HepG2 (cell line): ENCODE measurements around the gene RBM12. TPM values are rescaled to one million over a fixed set of nuclear protein-coding genes. Genes with fewer than 3 reads are reported as not detected.

Source experiments
- FOXP1 ChIP-seq, 2 experiments: fragments of 450-650 bp in 1 of 2; IDR thresholded peaks; 2 replicates each; pipeline ENCODE4 v1.6.1; 2017 to 2018; ENCODE audit warnings: antibody characterized with exemption in 1 of 2
- IRX3 ChIP-seq: sonication (generic); formaldehyde crosslinking; IDR thresholded peaks from 2 replicates; pipeline ENCODE4 v1.8.1; 2023; ENCODE audit warnings: mild to moderate bottlenecking, low read depth, missing genetic modification reagents, borderline replicate concordance
- KMT2B ChIP-seq: IDR thresholded peaks from 2 replicates; pipeline ENCODE4 v1.6.1; 2016; ENCODE audit warnings: missing genetic modification reagents, missing compliant biosample characterization
- MEF2D ChIP-seq: sonication (generic); formaldehyde crosslinking; IDR thresholded peaks from 2 replicates; pipeline ENCODE4 v1.5.1; 2020; ENCODE audit warnings: mild to moderate bottlenecking, missing genetic modification reagents
- MXI1 ChIP-seq: IDR thresholded peaks from 3 replicates; pipeline ENCODE4 v1.6.1; 2012; ENCODE audit warnings: low read depth, low read length, inconsistent platforms, borderline replicate concordance
- POLR2G ChIP-seq: fragments of 200-400 bp; formaldehyde crosslinking; IDR thresholded peaks from 2 replicates; pipeline ENCODE4 v1.6.1; 2018; ENCODE audit warnings: mild to moderate bottlenecking, low read depth, low read length, moderate library complexity
- PRPF4 ChIP-seq: fragments of 200-400 bp; formaldehyde crosslinking; IDR thresholded peaks from 2 replicates; pipeline ENCODE4 v1.6.1; 2016; ENCODE audit warnings: low read length, low read depth; ENCODE audit not compliant: poor library complexity, severe bottlenecking
- PTBP1 ChIP-seq: fragments of 200-400 bp; formaldehyde crosslinking; IDR thresholded peaks from 2 replicates; pipeline ENCODE4 v1.6.1; 2018; ENCODE audit warnings: low read length, low read depth; ENCODE audit not compliant: poor library complexity, severe bottlenecking
- RCOR2 ChIP-seq: IDR thresholded peaks from 2 replicates; pipeline ENCODE4 v1.6.1; 2016; ENCODE audit warnings: missing biosample characterization, missing genetic modification reagents
- SRSF1 ChIP-seq: fragments of 200-400 bp; formaldehyde crosslinking; optimal IDR thresholded peaks from 2 replicates; pipeline ENCODE3; 2017; ENCODE audit warnings: mild to moderate bottlenecking, low read depth, low read length, moderate library complexity
- SRSF4 ChIP-seq: fragments of 200-400 bp; formaldehyde crosslinking; IDR thresholded peaks from one replicate; pipeline ENCODE4 v1.6.1; 2018; ENCODE audit warnings: mild to moderate bottlenecking, low read depth, low read length, moderate library complexity; ENCODE audit not compliant: poor library complexity, severe bottlenecking
- SRY ChIP-seq: sonication (generic); formaldehyde crosslinking; IDR thresholded peaks from 2 replicates; pipeline ENCODE4 v1.8.0; 2022; ENCODE audit warnings: mild to moderate bottlenecking, missing genetic modification reagents
- STAG1 ChIP-seq: sonication (generic); formaldehyde crosslinking; IDR thresholded peaks from 2 replicates; pipeline ENCODE4 v1.4.0; 2020; ENCODE audit warnings: missing genetic modification reagents
- ZFP37 ChIP-seq: sonication (generic); formaldehyde crosslinking; IDR thresholded peaks from 2 replicates; pipeline ENCODE4 v1.4.0; 2020; ENCODE audit warnings: missing genetic modification reagents, borderline replicate concordance
- ZNF33A ChIP-seq: sonication (generic); formaldehyde crosslinking; IDR thresholded peaks from 2 replicates; pipeline ENCODE4 v1.5.1; 2020; ENCODE audit warnings: missing genetic modification reagents, mild to moderate bottlenecking, moderate library complexity, borderline replicate concordance
- ZNF44 ChIP-seq: sonication (generic); formaldehyde crosslinking; IDR thresholded peaks from 2 replicates; pipeline ENCODE4 v1.5.1; 2020; ENCODE audit warnings: mild to moderate bottlenecking, missing genetic modification reagents
- ZNF557 ChIP-seq: sonication (generic); formaldehyde crosslinking; IDR thresholded peaks from 2 replicates; pipeline ENCODE4 v1.4.0; 2020; ENCODE audit warnings: missing genetic modification reagents
- ZNF670 ChIP-seq: sonication (generic); formaldehyde crosslinking; IDR thresholded peaks from 2 replicates; pipeline ENCODE4 v1.8.0; 2022; ENCODE audit warnings: mild to moderate bottlenecking, missing genetic modification reagents, borderline replicate concordance
- ZNF672 ChIP-seq: sonication (generic); formaldehyde crosslinking; IDR thresholded peaks from 2 replicates; pipeline ENCODE4 v1.8.1; 2022; ENCODE audit warnings: missing genetic modification reagents
- ZNF780A ChIP-seq: sonication (generic); formaldehyde crosslinking; IDR thresholded peaks from 2 replicates; pipeline ENCODE4 v1.8.0; 2022; ENCODE audit warnings: mild to moderate bottlenecking, missing genetic modification reagents, moderate library complexity
- ZNF841 ChIP-seq: sonication (generic); formaldehyde crosslinking; IDR thresholded peaks from 2 replicates; pipeline ENCODE4 v1.8.1; 2023; ENCODE audit warnings: missing genetic modification reagents, borderline replicate concordance
- polyA plus RNA-seq, 8 experiments: library from polyadenylated mRNA; depleted of rRNA in 3 of 8; stranded (reverse) in 7 of 8; unstranded in 1 of 8; fragments of >200 nt; fragmentation: Illumina TruSeq in 4 of 8; extraction: Trizol in 4 of 8; gene quantifications; 2 replicates each; pipeline versions ENCODE4 v1.2.1 to v1.2.3, GENCODE V29; 2011 to 2016; ENCODE audit warnings: low read depth in 4 of 8, missing spikeins in 1 of 8, mixed read lengths in 1 of 8; ENCODE audit not compliant: insufficient read depth in 1 of 8
- total RNA-seq, 5 experiments: library from RNA; depleted of rRNA; stranded (reverse); fragments of >200 nt; fragmentation: Illumina TruSeq; extraction: Trizol; gene quantifications; 2 replicates each; pipeline ENCODE4 v1.2.3, GENCODE V29; 2016; ENCODE audit warnings: low read depth in 1 of 5
- TF ChIP-seq, protein P1 (sequence below): sonication (generic); formaldehyde crosslinking; IDR thresholded peaks from 2 replicates; pipeline ENCODE4 v1.4.0; 2020; ENCODE audit warnings: missing genetic modification reagents
- TF ChIP-seq, protein P2 (sequence below): sonication (generic); formaldehyde crosslinking; IDR thresholded peaks from 2 replicates; pipeline ENCODE4 v1.5.0; 2020; ENCODE audit warnings: mild to moderate bottlenecking, missing genetic modification reagents, moderate library complexity
- TF ChIP-seq, protein P3 (sequence below): sonication (generic); IDR thresholded peaks from 2 replicates; pipeline ENCODE4 v1.6.1; 2016; ENCODE audit warnings: low read depth, borderline replicate concordance
- TF ChIP-seq, protein P4 (sequence below): IDR thresholded peaks from 2 replicates; pipeline ENCODE4 v1.6.1; 2016; ENCODE audit warnings: missing compliant biosample characterization, missing genetic modification reagents, borderline replicate concordance

RBM12 gene
- total and polyA plus RNA-seq, 2 of the 13 experiments (the other 11 are each of a cell fraction or from before 2014, with no cell fraction given) = 97.9 to 104 TPM

DNA sequence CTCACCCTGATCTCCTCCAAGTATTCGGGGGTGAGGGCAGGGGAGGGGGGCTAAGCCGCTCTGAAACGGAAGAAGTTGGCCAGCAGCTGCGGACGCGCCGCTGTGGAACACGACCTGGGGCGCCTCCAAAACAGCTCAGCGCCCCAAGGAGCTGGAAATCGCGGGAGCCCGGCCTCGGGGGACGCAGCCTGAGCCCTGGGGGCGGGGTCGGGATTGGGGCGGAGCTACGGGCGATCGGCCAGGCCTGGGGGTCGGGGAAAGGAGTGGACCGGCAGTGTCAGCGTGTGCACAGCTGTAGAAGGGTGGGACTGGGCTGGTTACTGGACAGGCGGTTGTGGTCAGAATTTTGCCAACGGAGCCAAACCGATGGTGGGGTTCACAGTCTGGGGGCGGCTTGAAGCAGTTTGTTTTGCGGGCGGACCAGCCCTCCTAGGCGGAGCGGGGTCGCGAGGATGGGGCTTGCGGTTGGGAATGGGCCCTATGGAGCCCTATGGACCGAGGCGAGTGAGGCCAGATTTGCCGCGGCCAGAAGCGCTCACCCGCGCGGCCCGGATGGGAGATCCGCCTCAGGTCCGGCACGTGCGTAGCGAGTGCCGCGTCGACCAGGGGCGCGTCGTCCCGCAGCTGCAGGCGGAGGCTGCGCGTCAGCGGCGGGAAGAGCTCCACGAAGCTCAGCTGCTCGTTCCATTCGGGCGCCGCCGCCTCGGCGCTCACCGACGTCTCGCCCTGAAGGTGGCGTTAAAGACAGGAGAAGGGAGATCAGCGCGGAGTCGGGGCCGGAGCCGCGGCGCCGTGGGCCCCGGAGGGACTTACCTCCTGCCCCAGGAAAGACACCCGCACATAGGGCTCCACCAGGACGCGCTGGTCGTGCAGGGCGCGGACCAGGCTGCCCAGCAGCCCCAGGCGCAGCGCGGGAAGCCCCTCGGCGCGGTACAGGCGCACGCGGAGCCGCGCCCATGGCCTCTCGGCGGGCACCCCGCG is 63.4 kb downstream of the RBM12 start (continued):
- TF ChIP-seq SRY (CRISPR knock-in tag) = no peak
- TF ChIP-seq ZNF33A (CRISPR knock-in tag) = no peak
- TF ChIP-seq IRX3 (CRISPR knock-in tag) = no peak
- no peak for TF ChIP-seq ZNF557 (CRISPR knock-in tag)
- no peak for TF ChIP-seq MXI1
- TF ChIP-seq, protein P1, sequence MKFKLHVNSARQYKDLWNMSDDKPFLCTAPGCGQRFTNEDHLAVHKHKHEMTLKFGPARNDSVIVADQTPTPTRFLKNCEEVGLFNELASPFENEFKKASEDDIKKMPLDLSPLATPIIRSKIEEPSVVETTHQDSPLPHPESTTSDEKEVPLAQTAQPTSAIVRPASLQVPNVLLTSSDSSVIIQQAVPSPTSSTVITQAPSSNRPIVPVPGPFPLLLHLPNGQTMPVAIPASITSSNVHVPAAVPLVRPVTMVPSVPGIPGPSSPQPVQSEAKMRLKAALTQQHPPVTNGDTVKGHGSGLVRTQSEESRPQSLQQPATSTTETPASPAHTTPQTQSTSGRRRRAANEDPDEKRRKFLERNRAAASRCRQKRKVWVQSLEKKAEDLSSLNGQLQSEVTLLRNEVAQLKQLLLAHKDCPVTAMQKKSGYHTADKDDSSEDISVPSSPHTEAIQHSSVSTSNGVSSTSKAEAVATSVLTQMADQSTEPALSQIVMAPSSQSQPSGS (CRISPR knock-in tag) = no peak
- TF ChIP-seq ZNF841 (CRISPR knock-in tag) = no peak
- TF ChIP-seq FOXP1 (IDR thresholded peaks at IDR 0.05) = no peak
- TF ChIP-seq FOXP1 (CRISPR knock-in tag; IDR thresholded peaks at IDR 0.05) = no peak
- TF ChIP-seq ZNF780A (CRISPR knock-in tag) = no peak
- TF ChIP-seq KMT2B (CRISPR knock-in tag) = no peak
- no peak for TF ChIP-seq PRPF4
- no peak for TF ChIP-seq SRSF4
- no peak for TF ChIP-seq SRSF1
- TF ChIP-seq RCOR2 (CRISPR knock-in tag) = no peak
- no peak for TF ChIP-seq POLR2G
- TF ChIP-seq, protein P2, sequence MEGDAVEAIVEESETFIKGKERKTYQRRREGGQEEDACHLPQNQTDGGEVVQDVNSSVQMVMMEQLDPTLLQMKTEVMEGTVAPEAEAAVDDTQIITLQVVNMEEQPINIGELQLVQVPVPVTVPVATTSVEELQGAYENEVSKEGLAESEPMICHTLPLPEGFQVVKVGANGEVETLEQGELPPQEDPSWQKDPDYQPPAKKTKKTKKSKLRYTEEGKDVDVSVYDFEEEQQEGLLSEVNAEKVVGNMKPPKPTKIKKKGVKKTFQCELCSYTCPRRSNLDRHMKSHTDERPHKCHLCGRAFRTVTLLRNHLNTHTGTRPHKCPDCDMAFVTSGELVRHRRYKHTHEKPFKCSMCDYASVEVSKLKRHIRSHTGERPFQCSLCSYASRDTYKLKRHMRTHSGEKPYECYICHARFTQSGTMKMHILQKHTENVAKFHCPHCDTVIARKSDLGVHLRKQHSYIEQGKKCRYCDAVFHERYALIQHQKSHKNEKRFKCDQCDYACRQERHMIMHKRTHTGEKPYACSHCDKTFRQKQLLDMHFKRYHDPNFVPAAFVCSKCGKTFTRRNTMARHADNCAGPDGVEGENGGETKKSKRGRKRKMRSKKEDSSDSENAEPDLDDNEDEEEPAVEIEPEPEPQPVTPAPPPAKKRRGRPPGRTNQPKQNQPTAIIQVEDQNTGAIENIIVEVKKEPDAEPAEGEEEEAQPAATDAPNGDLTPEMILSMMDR (CRISPR knock-in tag) = peak; percentile 81
- no peak for TF ChIP-seq ZNF672 (CRISPR knock-in tag)
- TF ChIP-seq STAG1 (CRISPR knock-in tag) = peak; percentile 74
- TF ChIP-seq ZFP37 (CRISPR knock-in tag) = peak; percentile 69; the same call in 1 of the 2 replicates
- no peak for TF ChIP-seq MEF2D
- no peak for TF ChIP-seq ZNF44 (CRISPR knock-in tag)
- no peak for TF ChIP-seq PTBP1
- TF ChIP-seq ZNF670 = no peak
- TF ChIP-seq, protein P3, sequence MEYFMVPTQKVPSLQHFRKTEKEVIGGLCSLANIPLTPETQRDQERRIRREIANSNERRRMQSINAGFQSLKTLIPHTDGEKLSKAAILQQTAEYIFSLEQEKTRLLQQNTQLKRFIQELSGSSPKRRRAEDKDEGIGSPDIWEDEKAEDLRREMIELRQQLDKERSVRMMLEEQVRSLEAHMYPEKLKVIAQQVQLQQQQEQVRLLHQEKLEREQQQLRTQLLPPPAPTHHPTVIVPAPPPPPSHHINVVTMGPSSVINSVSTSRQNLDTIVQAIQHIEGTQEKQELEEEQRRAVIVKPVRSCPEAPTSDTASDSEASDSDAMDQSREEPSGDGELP = no peak; the same call in 1 of the 2 replicates
- TF ChIP-seq, protein P4, sequence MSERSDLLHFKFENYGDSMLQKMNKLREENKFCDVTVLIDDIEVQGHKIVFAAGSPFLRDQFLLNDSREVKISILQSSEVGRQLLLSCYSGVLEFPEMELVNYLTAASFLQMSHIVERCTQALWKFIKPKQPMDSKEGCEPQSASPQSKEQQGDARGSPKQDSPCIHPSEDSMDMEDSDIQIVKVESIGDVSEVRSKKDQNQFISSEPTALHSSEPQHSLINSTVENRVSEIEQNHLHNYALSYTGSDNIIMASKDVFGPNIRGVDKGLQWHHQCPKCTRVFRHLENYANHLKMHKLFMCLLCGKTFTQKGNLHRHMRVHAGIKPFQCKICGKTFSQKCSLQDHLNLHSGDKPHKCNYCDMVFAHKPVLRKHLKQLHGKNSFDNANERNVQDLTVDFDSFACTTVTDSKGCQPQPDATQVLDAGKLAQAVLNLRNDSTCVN (CRISPR knock-in tag) = no peak
